NB4 (cell line): Measurements from ENCODE around the gene HEY2.

Experiments
- DNase-seq: peaks from one replicate; pipeline ENCODE4 v3.0.0; 2010; ENCODE audit warnings: low read depth
- H3K4me3 ChIP-seq: one replicate; pipeline ENCODE4 v1.5.1; 2011; ENCODE audit warnings: mild to moderate bottlenecking, low read depth, low read length, moderate library complexity
- MAX ChIP-seq: IDR thresholded peaks from 2 replicates; pipeline ENCODE4 v1.6.1; 2011; ENCODE audit warnings: low read depth, low read length
- MYC ChIP-seq: IDR thresholded peaks from 2 replicates; pipeline ENCODE4 v1.6.1; 2011; ENCODE audit warnings: low read depth, low read length
- POLR2A ChIP-seq: IDR thresholded peaks from 2 replicates; pipeline ENCODE4 v1.6.1; 2011; ENCODE audit warnings: mild to moderate bottlenecking; ENCODE audit not compliant: insufficient read length; ENCODE audit errors: extremely low read depth
- TF ChIP-seq, protein P1 (sequence below): IDR thresholded peaks from one replicate; pipeline ENCODE4 v1.5.1; 2012; ENCODE audit warnings: low read depth, low read length

Gene HEY2

GRCh38 chr6:125741336-125741735 is 8.1 kb upstream of the HEY2 start:
- H3K4me3 ChIP-seq = no peak overlapping the region
- DNase-seq = no peak
- TF ChIP-seq MYC (no peak), MAX (no peak)
- TF ChIP-seq, protein P1, sequence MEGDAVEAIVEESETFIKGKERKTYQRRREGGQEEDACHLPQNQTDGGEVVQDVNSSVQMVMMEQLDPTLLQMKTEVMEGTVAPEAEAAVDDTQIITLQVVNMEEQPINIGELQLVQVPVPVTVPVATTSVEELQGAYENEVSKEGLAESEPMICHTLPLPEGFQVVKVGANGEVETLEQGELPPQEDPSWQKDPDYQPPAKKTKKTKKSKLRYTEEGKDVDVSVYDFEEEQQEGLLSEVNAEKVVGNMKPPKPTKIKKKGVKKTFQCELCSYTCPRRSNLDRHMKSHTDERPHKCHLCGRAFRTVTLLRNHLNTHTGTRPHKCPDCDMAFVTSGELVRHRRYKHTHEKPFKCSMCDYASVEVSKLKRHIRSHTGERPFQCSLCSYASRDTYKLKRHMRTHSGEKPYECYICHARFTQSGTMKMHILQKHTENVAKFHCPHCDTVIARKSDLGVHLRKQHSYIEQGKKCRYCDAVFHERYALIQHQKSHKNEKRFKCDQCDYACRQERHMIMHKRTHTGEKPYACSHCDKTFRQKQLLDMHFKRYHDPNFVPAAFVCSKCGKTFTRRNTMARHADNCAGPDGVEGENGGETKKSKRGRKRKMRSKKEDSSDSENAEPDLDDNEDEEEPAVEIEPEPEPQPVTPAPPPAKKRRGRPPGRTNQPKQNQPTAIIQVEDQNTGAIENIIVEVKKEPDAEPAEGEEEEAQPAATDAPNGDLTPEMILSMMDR = no peak

GRCh38 chr6:125742024-125742423 is 7.4 kb upstream of the HEY2 start:
- DNase-seq = no peak
- no peak for TF ChIP-seq MAX
- no peak for TF ChIP-seq MYC
- TF ChIP-seq, protein P1 = no peak
- TF ChIP-seq POLR2A = no peak
- H3K4me3 ChIP-seq = no peak overlapping the region

DNA sequence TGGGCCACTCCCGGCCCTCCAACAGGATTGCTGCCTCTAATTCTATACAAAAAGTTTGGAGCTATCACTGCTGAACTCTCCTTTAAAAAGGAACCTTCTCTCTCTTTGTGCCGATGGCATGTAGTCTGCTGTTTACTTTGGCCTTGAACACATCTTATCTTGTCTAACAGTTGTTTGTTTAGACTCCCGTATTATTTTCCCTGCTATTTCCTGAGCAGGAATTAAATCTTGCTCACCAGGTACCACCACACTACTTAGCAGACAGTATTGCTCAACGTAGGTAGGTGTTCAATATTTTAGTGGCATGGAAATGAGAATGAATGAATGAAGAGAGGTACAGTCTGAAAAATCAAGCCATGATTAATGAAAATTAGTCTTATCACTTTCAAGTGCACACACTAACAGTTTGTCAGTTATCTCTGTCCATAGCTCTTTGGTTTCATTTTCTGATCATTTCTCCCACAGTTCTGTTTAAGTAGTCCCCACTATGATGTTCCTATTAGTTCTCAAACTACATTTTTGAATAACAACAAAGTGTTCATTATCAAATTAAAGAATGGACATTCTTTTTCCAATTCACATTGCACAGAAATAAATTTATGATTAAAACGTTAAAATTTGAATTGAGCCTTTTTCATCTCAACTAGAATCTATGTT is 6.8 kb upstream of the HEY2 start:
- TF ChIP-seq POLR2A (no peak), MYC (no peak), MAX (no peak)
- TF ChIP-seq, protein P1 = no peak
- DNase-seq = no peak
- no peak overlapping the region for H3K4me3 ChIP-seq

DNA sequence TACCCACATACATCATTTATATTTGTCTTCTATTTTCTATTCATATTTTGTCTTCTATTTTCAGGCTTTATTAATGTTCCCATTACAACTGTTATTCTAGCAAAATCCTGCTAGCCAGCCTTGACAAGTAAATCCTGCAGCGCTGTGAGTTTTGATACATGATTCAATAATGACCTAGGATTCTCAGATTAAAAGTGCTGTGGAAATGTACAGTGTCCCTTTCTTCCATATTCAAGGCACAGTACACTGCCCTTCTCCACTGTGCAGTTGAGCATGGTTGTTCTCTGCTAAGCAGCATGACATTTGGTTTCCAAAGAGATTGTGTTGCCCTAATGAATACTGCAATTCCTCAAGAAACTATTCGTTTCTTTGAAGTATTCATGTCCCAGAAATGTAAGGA is 5.8 kb upstream of the HEY2 start:
- DNase-seq = no peak
- no peak overlapping the region for H3K4me3 ChIP-seq
- no peak for TF ChIP-seq POLR2A
- TF ChIP-seq, protein P1 = no peak
- TF ChIP-seq MYC = no peak
- no peak for TF ChIP-seq MAX

GRCh38 chr6:125745281-125746018 is 4.0 kb upstream of the HEY2 start:
- TF ChIP-seq, protein P1 = no peak
- TF ChIP-seq MYC (no peak), POLR2A (no peak), MAX (no peak)
- DNase-seq = no peak
- no peak overlapping the region for H3K4me3 ChIP-seq
